GM23338 (cell line): Measurements from ENCODE around the gene RASGRP3. TPM values are rescaled to one million over a fixed set of nuclear protein-coding genes. Genes with fewer than 3 reads are reported as not detected.
A peak's percentile ranks its signal among the peaks of the same experiment; 100 is the strongest.

Experiments used
- ATAC-seq: fragments of 200-7000 bp; cut with Tn5 transposase; 3 replicates; pipeline ENCODE4 v1.9.1; 2020
- DNase-seq: peaks from one replicate; pipeline ENCODE4 v3.0.0-alpha.2; 2015; ENCODE audit warnings: low spot score
- H2AFZ ChIP-seq: fragments of 200-600 bp; sonication (generic); 2 replicates; pipeline ENCODE4 v1.8.0; 2016; ENCODE audit warnings: antibody characterized with exemption, mild to moderate bottlenecking, moderate library complexity
- H3F3A ChIP-seq: fragments of 200-600 bp; sonication (generic); replicated peaks from 2 replicates; pipeline ENCODE4 v1.8.0; 2017; ENCODE audit warnings: antibody characterized with exemption, mixed run types, low read depth
- H3K27ac ChIP-seq: fragments of 200-600 bp; sonication (generic); 2 replicates; pipeline ENCODE4 v1.6.1; 2016; ENCODE audit warnings: low read depth
- H3K27me3 ChIP-seq: fragments of 200-600 bp; sonication (generic); 2 replicates; pipeline ENCODE4 v1.8.0; 2016; ENCODE audit warnings: mild to moderate bottlenecking, mixed run types, moderate library complexity; ENCODE audit not compliant: insufficient read depth
- H3K36me3 ChIP-seq: fragments of 200-600 bp; sonication (generic); 2 replicates; pipeline ENCODE4 v1.8.0; 2016; ENCODE audit warnings: mild to moderate bottlenecking; ENCODE audit not compliant: insufficient read depth
- H3K4me1 ChIP-seq: fragments of 200-600 bp; sonication (generic); 2 replicates; pipeline ENCODE4 v1.8.0; 2016; ENCODE audit warnings: mild to moderate bottlenecking, moderate library complexity; ENCODE audit not compliant: insufficient read depth
- H3K4me2 ChIP-seq: fragments of 200-600 bp; sonication (generic); 2 replicates; pipeline ENCODE4 v1.7.1; 2017; ENCODE audit warnings: mixed run types
- H3K4me3 ChIP-seq: fragments of 200-600 bp; sonication (generic); 2 replicates; pipeline ENCODE4 v1.6.1; 2016; ENCODE audit warnings: mixed run types
- H3K79me2 ChIP-seq: fragments of 200-600 bp; sonication (generic); replicated peaks from 2 replicates; pipeline ENCODE4 v1.8.0; 2017; ENCODE audit warnings: mild to moderate bottlenecking; ENCODE audit not compliant: insufficient read depth
- H3K9me2 ChIP-seq: fragments of 200-600 bp; sonication (generic); 2 replicates; pipeline ENCODE4 v1.8.0; 2017; ENCODE audit not compliant: insufficient read depth
- H4K20me1 ChIP-seq: fragments of 200-600 bp; sonication (generic); replicated peaks from 2 replicates; pipeline ENCODE4 v1.8.0; 2017; ENCODE audit warnings: mild to moderate bottlenecking; ENCODE audit not compliant: insufficient read depth
- H3K27ac Mint-ChIP-seq: 2 replicates; pipeline ENCODE4 v1.8.0; 2020; ENCODE audit warnings: inconsistent platforms, mild to moderate bottlenecking, moderate library complexity, mixed read lengths
- H3K27me3 Mint-ChIP-seq: 3 replicates; pipeline ENCODE4 v1.8.0; 2022; ENCODE audit warnings: low read depth, mild to moderate bottlenecking, moderate library complexity, mixed read lengths, inconsistent platforms; ENCODE audit not compliant: insufficient read depth, poor library complexity
- H3K36me3 Mint-ChIP-seq: 3 replicates; pipeline ENCODE4 v1.8.0; 2021; ENCODE audit warnings: low read depth, mild to moderate bottlenecking, inconsistent platforms, moderate library complexity, mixed read lengths
- H3K4me1 Mint-ChIP-seq: 3 replicates; pipeline ENCODE4 v1.8.0; 2020; ENCODE audit warnings: mild to moderate bottlenecking, inconsistent platforms, mixed read lengths
- H3K4me3 Mint-ChIP-seq: 3 replicates; pipeline ENCODE4 v1.8.0; 2021; ENCODE audit warnings: moderate library complexity, mild to moderate bottlenecking, inconsistent platforms, mixed read lengths
- H3K9me3 Mint-ChIP-seq: 3 replicates; pipeline ENCODE4 v1.8.0; 2020; ENCODE audit warnings: moderate library complexity, mild to moderate bottlenecking, inconsistent platforms, mixed read lengths
- CREB1 ChIP-seq: fragments of 250-450 bp; sonication (Bioruptor Pico); IDR thresholded peaks from 2 replicates; pipeline ENCODE4 v1.5.0; 2020; ENCODE audit warnings: low read depth, mild to moderate bottlenecking, moderate library complexity
- CTCF ChIP-seq, 2 experiments: fragments of 200-600 bp in 1 of 2; sonication (generic) in 1 of 2; conservative IDR thresholded peaks; 2 replicates each; pipeline versions ENCODE4 v1.5.1 to v1.6.1; 2016 to 2017; ENCODE audit warnings: antibody characterized with exemption in 2 of 2, low read depth in 2 of 2, mild to moderate bottlenecking in 2 of 2, moderate library complexity in 1 of 2
- ETS1 ChIP-seq: IDR thresholded peaks from 2 replicates; pipeline ENCODE4 v1.6.1; 2016; ENCODE audit warnings: antibody characterized with exemption
- EZH2 ChIP-seq: fragments of 200-600 bp; sonication (generic); IDR thresholded peaks from one replicate; pipeline ENCODE4 v1.8.0; 2017; ENCODE audit warnings: antibody characterized with exemption, mild to moderate bottlenecking, low read depth; ENCODE audit not compliant: unreplicated experiment
- EZH2phosphoT487 ChIP-seq: fragments of 200-600 bp; sonication (generic); IDR thresholded peaks from one replicate; pipeline ENCODE4 v1.8.1; 2018; ENCODE audit warnings: antibody characterized with exemption; ENCODE audit not compliant: unreplicated experiment
- JUNB ChIP-seq: IDR thresholded peaks from one replicate; pipeline ENCODE4 v1.6.1; 2016; ENCODE audit warnings: antibody characterized with exemption; ENCODE audit not compliant: unreplicated experiment
- NANOG ChIP-seq: IDR thresholded peaks from 2 replicates; pipeline ENCODE4 v1.6.1; 2016; ENCODE audit warnings: antibody characterized with exemption, borderline replicate concordance
- POLR2AphosphoS5 ChIP-seq: IDR thresholded peaks from 2 replicates; pipeline ENCODE4 v1.6.1; 2016; ENCODE audit warnings: antibody characterized with exemption, low read depth
- REST ChIP-seq: IDR thresholded peaks from one replicate; pipeline ENCODE4 v1.6.1; 2018; ENCODE audit warnings: antibody characterized with exemption; ENCODE audit not compliant: unreplicated experiment
- STAT1 ChIP-seq: IDR thresholded peaks from one replicate; pipeline ENCODE4 v1.6.1; 2016; ENCODE audit warnings: antibody characterized with exemption; ENCODE audit not compliant: unreplicated experiment
- ZNF114 ChIP-seq: fragments of 250-450 bp; sonication (Bioruptor Pico); IDR thresholded peaks from 2 replicates; pipeline ENCODE4 v1.5.0; 2020; ENCODE audit warnings: mild to moderate bottlenecking, moderate library complexity
- ZNF331 ChIP-seq: fragments of 250-450 bp; sonication (Bioruptor Pico); IDR thresholded peaks from 2 replicates; pipeline ENCODE4 v1.5.0; 2020; ENCODE audit warnings: low read depth, mild to moderate bottlenecking, moderate library complexity
- ZNF462 ChIP-seq: fragments of 250-450 bp; sonication (Bioruptor Pico); IDR thresholded peaks from 2 replicates; pipeline ENCODE4 v1.5.0; 2020; ENCODE audit warnings: mild to moderate bottlenecking, moderate library complexity
- polyA plus RNA-seq: library from polyadenylated mRNA; unstranded; fragments of >200 nt; fragmentation: Nextera tagmentation; extraction: Ambion mirVana; gene quantifications from 2 replicates; pipeline ENCODE4 v1.2.1, GENCODE V29; 2016
- total RNA-seq: library from RNA; depleted of rRNA; stranded (reverse); fragments of >200 nt; shearing (Covaris generic); gene quantifications from 2 replicates; pipeline ENCODE4 v1.2.3, GENCODE V29; 2014

The RASGRP3 gene
- total and polyA plus RNA-seq, 2 experiments from 2014 or later = 0.19 to 0.69 TPM

DNA sequence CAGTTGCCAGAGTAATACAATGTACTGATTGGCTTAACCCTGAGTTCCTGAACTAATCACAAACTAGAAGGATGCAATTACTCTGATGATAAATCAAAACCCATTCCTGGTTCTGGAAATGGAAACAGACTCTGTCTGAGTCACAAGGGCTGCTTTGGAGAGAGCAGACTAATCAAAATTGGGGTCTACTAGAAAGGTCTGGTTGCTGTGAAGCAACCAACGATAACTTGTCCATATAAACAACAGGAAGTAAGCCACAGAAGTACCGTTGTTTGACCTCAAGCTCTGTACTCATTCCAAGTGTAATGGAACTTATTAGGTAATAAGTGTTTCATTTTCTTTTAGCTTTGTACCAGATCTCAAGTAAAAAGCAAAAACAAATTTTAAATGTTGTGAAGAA is 49.7 kb downstream of the RASGRP3 start:
- Histone ChIP-seq H3K4me3 (no peak overlapping the region), H3K27ac (no peak overlapping the region), H3K27me3 (no peaks in the 10 kb centered on the region), H3K4me1 (no peaks in the 10 kb centered on the region), H3K4me2 (no peak overlapping the region), H3K36me3 (no peaks in the 10 kb centered on the region), H4K20me1 (no peaks in the 10 kb centered on the region), H3F3A (no peaks in the 10 kb centered on the region), H3K79me2 (no peaks in the 10 kb centered on the region), H2AFZ (0 out of 2 replicates have a peak overlapping the region, but pooled peaks have one; percentile 34), H3K9me2 (peaks cover 12% of the 10 kb centered on the region)
- DNase-seq (no peak), ATAC-seq (no peak)
- H3K27me3 Mint-ChIP-seq = peaks cover 3% of the 10 kb centered on the region
- no peak for TF ChIP-seq POLR2AphosphoS5
- TF ChIP-seq ZNF331 (CRISPR knock-in tag) = no peak
- no peak for TF ChIP-seq EZH2
- no peak for TF ChIP-seq NANOG
- no peak for TF ChIP-seq REST
- no peak for TF ChIP-seq CREB1 (CRISPR knock-in tag)
- TF ChIP-seq STAT1 = no peak
- TF ChIP-seq ZNF462 (CRISPR knock-in tag) = no peak
- TF ChIP-seq CTCF (conservative IDR thresholded peaks at IDR 0.05; ENCODE audit: low read depth in 2 of 2) = no peak
- no peak for TF ChIP-seq ETS1
- TF ChIP-seq JUNB = no peak
- no peak for TF ChIP-seq ZNF114 (CRISPR knock-in tag)
- no peak for TF ChIP-seq EZH2phosphoT487
- H3K9me3 Mint-ChIP-seq = no peaks in the 10 kb centered on the region
- no peak overlapping the region for H3K27ac Mint-ChIP-seq
- no peak overlapping the region for H3K4me3 Mint-ChIP-seq
- H3K36me3 Mint-ChIP-seq = no peaks in the 10 kb centered on the region
- H3K4me1 Mint-ChIP-seq = peaks cover 4% of the 10 kb centered on the region; the same call in 2 of the 3 replicates
